Measurements from ENCODE around the gene BHLHE23.

GRCh38 chr20:63027221-63027921 lies 20.6 kb upstream of the BHLHE23 start:
- no peak for TF ChIP-seq CTCF (IDR thresholded peaks at IDR 0.05; ENCODE audit: low read length)
- no peak for TF ChIP-seq EZH2 (optimal IDR thresholded peaks at IDR 0.05; ENCODE audit: low read depth, low read length)
- TF ChIP-seq EZH2phosphoT487 (IDR thresholded peaks at IDR 0.05; ENCODE audit: low read length) = no peak

Data from MM.1S (cell line).